ENCODE data around the gene EDIL3.

Gene EDIL3

DNA sequence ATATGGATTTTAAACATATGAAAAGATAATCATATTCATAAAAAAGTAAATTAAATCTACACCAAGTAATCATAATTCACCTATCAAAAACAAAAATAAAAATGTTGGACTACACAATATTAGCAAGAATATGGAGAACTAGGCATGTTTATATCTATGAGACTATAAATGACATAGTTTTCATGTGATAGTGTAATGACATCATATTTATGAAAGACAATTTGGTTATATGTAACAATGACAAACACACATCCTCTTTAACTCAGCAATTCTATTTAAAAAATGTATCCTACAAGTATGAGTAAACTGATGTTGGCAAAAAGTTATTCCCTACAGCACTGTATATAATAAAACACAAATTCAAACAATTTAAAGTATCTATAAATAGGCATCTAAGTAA is 312.3 kb downstream of the EDIL3 start:
- Histone ChIP-seq H3K27me3 (ENCODE audit: control insufficient read depth, low read length) (no peaks in the 10 kb centered on the region), H3K27ac (ENCODE audit: low read depth, low read length) (no peak overlapping the region), H3K9me2 (replicated peaks; ENCODE audit: control insufficient read depth, low read length) (no peaks in the 10 kb centered on the region), H3K4me3 (ENCODE audit: low read length) (no peak overlapping the region), H3K9me3 (ENCODE audit: control insufficient read depth, insufficient read depth, low read length) (no peaks in the 10 kb centered on the region), H3K4me1 (ENCODE audit: control insufficient read depth, low read length) (no peaks in the 10 kb centered on the region), H3K4me2 (ENCODE audit: low read length) (no peak overlapping the region), H3K79me2 (ENCODE audit: control insufficient read depth, low read length) (no peaks in the 10 kb centered on the region), H4K20me1 (ENCODE audit: control insufficient read depth, insufficient read depth, low read depth, low read length) (no peaks in the 10 kb centered on the region), H3F3A (ENCODE audit: control insufficient read depth, insufficient read depth) (no peaks in the 10 kb centered on the region), H3K36me3 (ENCODE audit: control insufficient read depth, low read length) (no peaks in the 10 kb centered on the region)
- TF ChIP-seq, protein P1, sequence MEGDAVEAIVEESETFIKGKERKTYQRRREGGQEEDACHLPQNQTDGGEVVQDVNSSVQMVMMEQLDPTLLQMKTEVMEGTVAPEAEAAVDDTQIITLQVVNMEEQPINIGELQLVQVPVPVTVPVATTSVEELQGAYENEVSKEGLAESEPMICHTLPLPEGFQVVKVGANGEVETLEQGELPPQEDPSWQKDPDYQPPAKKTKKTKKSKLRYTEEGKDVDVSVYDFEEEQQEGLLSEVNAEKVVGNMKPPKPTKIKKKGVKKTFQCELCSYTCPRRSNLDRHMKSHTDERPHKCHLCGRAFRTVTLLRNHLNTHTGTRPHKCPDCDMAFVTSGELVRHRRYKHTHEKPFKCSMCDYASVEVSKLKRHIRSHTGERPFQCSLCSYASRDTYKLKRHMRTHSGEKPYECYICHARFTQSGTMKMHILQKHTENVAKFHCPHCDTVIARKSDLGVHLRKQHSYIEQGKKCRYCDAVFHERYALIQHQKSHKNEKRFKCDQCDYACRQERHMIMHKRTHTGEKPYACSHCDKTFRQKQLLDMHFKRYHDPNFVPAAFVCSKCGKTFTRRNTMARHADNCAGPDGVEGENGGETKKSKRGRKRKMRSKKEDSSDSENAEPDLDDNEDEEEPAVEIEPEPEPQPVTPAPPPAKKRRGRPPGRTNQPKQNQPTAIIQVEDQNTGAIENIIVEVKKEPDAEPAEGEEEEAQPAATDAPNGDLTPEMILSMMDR (IDR thresholded peaks at IDR 0.05; ENCODE audit: low read depth, low read length, poor library complexity, severe bottlenecking) = no peak
- no peak for TF ChIP-seq EZH2phosphoT487 (IDR thresholded peaks at IDR 0.05; ENCODE audit: borderline replicate concordance, low read length)

DNA sequence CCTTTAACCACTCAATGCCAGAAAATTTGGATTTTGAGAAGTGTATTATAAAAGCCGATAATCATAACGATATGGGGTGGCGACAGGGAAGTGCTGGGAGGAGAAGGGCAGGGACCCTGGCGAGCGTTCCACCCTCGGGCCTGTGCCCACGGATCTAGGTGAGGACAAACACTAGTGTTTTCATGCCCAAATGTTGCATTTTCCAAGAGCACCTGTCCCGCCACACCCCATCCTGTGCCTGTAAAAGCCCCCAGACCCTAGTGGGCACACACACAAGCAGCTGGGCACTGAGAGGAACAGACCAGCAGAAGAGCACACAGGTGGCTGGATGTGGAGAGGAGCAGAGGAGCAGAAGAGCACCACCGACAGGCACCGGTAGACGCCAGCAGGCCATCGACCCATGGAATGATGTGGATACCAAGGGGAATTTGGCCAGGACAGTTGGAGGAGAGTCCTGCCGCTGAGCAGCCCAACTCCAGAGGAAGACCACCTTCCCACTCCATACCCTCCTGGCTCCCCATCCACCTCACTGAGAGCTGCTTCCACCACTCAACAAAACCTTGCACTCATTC is 315.0 kb downstream of the EDIL3 start:
- Histone ChIP-seq H3K27me3 (ENCODE audit: control insufficient read depth, low read length) (no peaks in the 10 kb centered on the region), H3K9me3 (ENCODE audit: control insufficient read depth, insufficient read depth, low read length) (no peaks in the 10 kb centered on the region), H3K4me3 (ENCODE audit: low read length) (no peak overlapping the region), H4K20me1 (ENCODE audit: control insufficient read depth, insufficient read depth, low read depth, low read length) (no peaks in the 10 kb centered on the region), H3K36me3 (ENCODE audit: control insufficient read depth, low read length) (no peaks in the 10 kb centered on the region), H3F3A (ENCODE audit: control insufficient read depth, insufficient read depth) (no peaks in the 10 kb centered on the region), H3K4me1 (ENCODE audit: control insufficient read depth, low read length) (no peaks in the 10 kb centered on the region), H3K9me2 (replicated peaks; ENCODE audit: control insufficient read depth, low read length) (no peaks in the 10 kb centered on the region), H3K27ac (ENCODE audit: low read depth, low read length) (no peak overlapping the region), H3K79me2 (ENCODE audit: control insufficient read depth, low read length) (no peaks in the 10 kb centered on the region), H3K4me2 (ENCODE audit: low read length) (no peak overlapping the region)
- TF ChIP-seq, protein P1 (IDR thresholded peaks at IDR 0.05; ENCODE audit: low read depth, low read length, poor library complexity, severe bottlenecking) = no peak
- no peak for TF ChIP-seq EZH2phosphoT487 (IDR thresholded peaks at IDR 0.05; ENCODE audit: borderline replicate concordance, low read length)

DNA sequence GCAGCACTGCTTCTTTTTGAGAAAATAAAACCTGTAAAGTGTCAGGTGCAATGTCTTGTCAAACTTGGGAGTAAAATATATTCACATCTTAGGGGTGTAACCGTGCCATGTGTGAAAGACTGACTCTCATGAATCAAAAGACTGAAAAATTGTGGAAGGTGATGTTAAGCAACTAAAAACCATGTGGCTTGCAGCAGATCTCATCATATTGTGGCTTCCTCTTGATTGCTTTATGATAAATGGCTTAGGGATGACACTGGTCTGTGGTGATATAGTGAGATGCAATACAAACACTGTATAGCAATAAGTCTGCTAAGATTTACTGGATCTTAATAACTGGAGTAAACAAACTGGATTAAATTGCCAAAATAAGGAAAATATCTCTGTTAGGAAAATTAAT is 321.6 kb downstream of the EDIL3 start:
- Histone ChIP-seq H3K4me3 (ENCODE audit: low read length) (no peak overlapping the region), H3K27me3 (ENCODE audit: control insufficient read depth, low read length) (no peaks in the 10 kb centered on the region), H3F3A (ENCODE audit: control insufficient read depth, insufficient read depth) (no peaks in the 10 kb centered on the region), H4K20me1 (ENCODE audit: control insufficient read depth, insufficient read depth, low read depth, low read length) (no peaks in the 10 kb centered on the region), H3K9me2 (replicated peaks; ENCODE audit: control insufficient read depth, low read length) (no peaks in the 10 kb centered on the region), H3K9me3 (ENCODE audit: control insufficient read depth, insufficient read depth, low read length) (no peaks in the 10 kb centered on the region), H3K4me2 (ENCODE audit: low read length) (no peak overlapping the region), H3K4me1 (ENCODE audit: control insufficient read depth, low read length) (no peaks in the 10 kb centered on the region), H3K79me2 (ENCODE audit: control insufficient read depth, low read length) (no peaks in the 10 kb centered on the region), H3K36me3 (ENCODE audit: control insufficient read depth, low read length) (no peaks in the 10 kb centered on the region), H3K27ac (ENCODE audit: low read depth, low read length) (no peak overlapping the region)
- TF ChIP-seq EZH2phosphoT487 (IDR thresholded peaks at IDR 0.05; ENCODE audit: borderline replicate concordance, low read length) = no peak
- TF ChIP-seq, protein P1 (IDR thresholded peaks at IDR 0.05; ENCODE audit: low read depth, low read length, poor library complexity, severe bottlenecking) = no peak

Measured in DOHH2 (cell line).